Ammon's horn (tissue), 1 donor: ENCODE data around the gene CHMP4A.

Source experiments
- DNase-seq: peaks from one replicate; pipeline ENCODE4 v3.0.0-alpha.2; 2016; ENCODE audit warnings: low spot score

CHMP4A gene

GRCh38 chr14:24212924-24213865, at the start of gene CHMP4A:
Gene CHMP4A, minus strand, starts transcription at chr14:24213488. Its CDS starts 49 bp downstream, at chr14:24213439.
- DNase-seq, result peak; percentile 98

- DNase-seq, result no peak
Observed at GRCh38 chr14:24261969-24262327, 48.7 kb upstream of the CHMP4A start.

- no peak for DNase-seq
Observed at GRCh38 chr14:24261256-24261968, 48.1 kb upstream of the CHMP4A start.

- DNase-seq, result no peak
Observed at GRCh38 chr14:24260780-24261157, 47.5 kb upstream of the CHMP4A start.

GRCh38 chr14:24260026-24260779, 46.9 kb upstream of the CHMP4A start:
- DNase-seq, result no peak

- no peak for DNase-seq
Observed at GRCh38 chr14:24259282-24260025, 46.2 kb upstream of the CHMP4A start.

- DNase-seq, result no peak
Observed at GRCh38 chr14:24258548-24259265, 45.4 kb upstream of the CHMP4A start.

- DNase-seq, result no peak
Observed at GRCh38 chr14:24258119-24258518, 44.8 kb upstream of the CHMP4A start.

- no peak for DNase-seq
Observed at GRCh38 chr14:24256960-24257359, 43.7 kb upstream of the CHMP4A start.

GRCh38 chr14:24255931-24256711, 42.8 kb upstream of the CHMP4A start:
- no peak for DNase-seq

- no peak for DNase-seq
Observed at GRCh38 chr14:24255438-24255837, 42.1 kb upstream of the CHMP4A start.

GRCh38 chr14:24254630-24255392, 41.5 kb upstream of the CHMP4A start:
- no peak for DNase-seq

- DNase-seq, result no peak
Observed at GRCh38 chr14:24253936-24254335, 40.6 kb upstream of the CHMP4A start.

- DNase-seq, result no peak
Observed at GRCh38 chr14:24252289-24253124, 39.2 kb upstream of the CHMP4A start.

- DNase-seq, result no peak
Observed at GRCh38 chr14:24251880-24252288, 38.6 kb upstream of the CHMP4A start.

- no peak for DNase-seq
Observed at GRCh38 chr14:24250354-24250753, 37.1 kb upstream of the CHMP4A start.

GRCh38 chr14:24249230-24250021, 36.1 kb upstream of the CHMP4A start:
- DNase-seq, result no peak

- DNase-seq, result no peak
Observed at GRCh38 chr14:24247422-24247821, 34.1 kb upstream of the CHMP4A start.
